Breast epithelium (tissue), 4 donors: ENCODE measurements around the gene MRPL21. TPM values are rescaled to one million over a fixed set of nuclear protein-coding genes. Genes with fewer than 3 reads are reported as not detected.
A peak's percentile ranks its signal among the peaks of the same experiment; 100 is the strongest.
"Not testable (repeated sequence)": the region's sequence is repeated elsewhere in the genome, so short reads cannot be mapped to it uniquely, and the experiment has no call there.

Experiments
- DNase-seq, 2 donors: peaks; one replicate each; pipeline ENCODE4 v3.0.0-alpha.2; 2019; ENCODE audit warnings: low spot score in 2 of 2
- H3K27ac ChIP-seq, 2 donors: fragments of 200-600 bp; sonication (generic) in 1 of 2; one replicate each; pipeline ENCODE4 v1.5.1; 2016 to 2019; ENCODE audit warnings: mild to moderate bottlenecking in 1 of 2
- H3K27me3 ChIP-seq, 2 donors: fragments of 200-600 bp; sonication (generic) in 1 of 2; one replicate each; pipeline versions ENCODE4 v1.5.1 to v1.6.0; 2017 to 2019; ENCODE audit warnings: control low read depth in 1 of 2, mild to moderate bottlenecking in 1 of 2
- H3K36me3 ChIP-seq: fragments of 200-600 bp; one replicate; pipeline ENCODE4 v1.5.1; 2019
- H3K4me1 ChIP-seq, 2 donors: fragments of 200-600 bp; sonication (generic); one replicate each; pipeline ENCODE4 v1.5.1; 2016 to 2019; ENCODE audit warnings: control low read depth in 1 of 2
- H3K4me3 ChIP-seq, 3 donors: fragments of 200-600 bp; sonication (generic); 1 replicate in 2 of 3; 2 replicates in 1 of 3; pipeline ENCODE4 v1.5.1; 2016 to 2019; ENCODE audit warnings: mild to moderate bottlenecking in 3 of 3, moderate library complexity in 2 of 3
- H3K9me3 ChIP-seq, 2 donors: fragments of 200-600 bp; sonication (generic) in 1 of 2; one replicate each; pipeline ENCODE4 v1.5.1; 2016 to 2019; ENCODE audit warnings: control low read depth in 1 of 2
- POLR2A ChIP-seq: fragments of 450-650 bp; IDR thresholded peaks from one replicate; pipeline ENCODE4 v1.6.1; 2016; ENCODE audit warnings: antibody characterized with exemption, mild to moderate bottlenecking, moderate library complexity
- POLR2AphosphoS5 ChIP-seq, 3 donors: sonication (generic); formaldehyde crosslinking; IDR thresholded peaks; one replicate each; pipeline ENCODE4 v1.6.1; 2017; ENCODE audit warnings: antibody characterized with exemption in 3 of 3
- intact Hi-C: fragments of 100-400 bp; cut with DNase I; formaldehyde crosslinking; loops from one replicate; pipeline ENCODE4 v1.15.1; 2023; ENCODE audit warnings: low total_unique reads
- total RNA-seq, 3 donors: library from RNA; depleted of rRNA; stranded (reverse); fragments of >200 nt; gene quantifications; one replicate each; pipeline ENCODE4 v1.1.0, GENCODE V29; 2016
- TF ChIP-seq, protein P1 (sequence below), 3 donors: fragments of 450-650 bp; IDR thresholded peaks; one replicate each; pipeline ENCODE4 v1.5.1; 2016 to 2017; ENCODE audit warnings: antibody characterized with exemption in 3 of 3, mild to moderate bottlenecking in 3 of 3, moderate library complexity in 3 of 3

Gene MRPL21
- total RNA-seq, 3 donors from 2014 or later: 44.3 to 89.1 (median 51.7) TPM

GRCh38 chr11:68890490-68891231, 13.0 kb downstream of the MRPL21 start:
- Histone ChIP-seq H3K27me3 (no peaks in the 10 kb centered on the region), H3K27ac (peak overlapping the region; percentile 68 to 91), H3K4me3 (peak overlapping the region in 1 of 3 donors; percentile 31), H3K4me1 (peaks cover 6 to 11% of the 10 kb centered on the region in 2 donors), H3K9me3 (no peaks in the 10 kb centered on the region), H3K36me3 (no peaks in the 10 kb centered on the region)
- DNase-seq: peak; percentile 67 to 90
- intact Hi-C loops: no loop called here
- peak; percentile 36 to 72 (median 65) for TF ChIP-seq POLR2AphosphoS5 (IDR thresholded peaks at IDR 0.05)
- no peak for TF ChIP-seq POLR2A
- TF ChIP-seq, protein P1, sequence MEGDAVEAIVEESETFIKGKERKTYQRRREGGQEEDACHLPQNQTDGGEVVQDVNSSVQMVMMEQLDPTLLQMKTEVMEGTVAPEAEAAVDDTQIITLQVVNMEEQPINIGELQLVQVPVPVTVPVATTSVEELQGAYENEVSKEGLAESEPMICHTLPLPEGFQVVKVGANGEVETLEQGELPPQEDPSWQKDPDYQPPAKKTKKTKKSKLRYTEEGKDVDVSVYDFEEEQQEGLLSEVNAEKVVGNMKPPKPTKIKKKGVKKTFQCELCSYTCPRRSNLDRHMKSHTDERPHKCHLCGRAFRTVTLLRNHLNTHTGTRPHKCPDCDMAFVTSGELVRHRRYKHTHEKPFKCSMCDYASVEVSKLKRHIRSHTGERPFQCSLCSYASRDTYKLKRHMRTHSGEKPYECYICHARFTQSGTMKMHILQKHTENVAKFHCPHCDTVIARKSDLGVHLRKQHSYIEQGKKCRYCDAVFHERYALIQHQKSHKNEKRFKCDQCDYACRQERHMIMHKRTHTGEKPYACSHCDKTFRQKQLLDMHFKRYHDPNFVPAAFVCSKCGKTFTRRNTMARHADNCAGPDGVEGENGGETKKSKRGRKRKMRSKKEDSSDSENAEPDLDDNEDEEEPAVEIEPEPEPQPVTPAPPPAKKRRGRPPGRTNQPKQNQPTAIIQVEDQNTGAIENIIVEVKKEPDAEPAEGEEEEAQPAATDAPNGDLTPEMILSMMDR (IDR thresholded peaks at IDR 0.05): no peak

- TF ChIP-seq, protein P1 (IDR thresholded peaks at IDR 0.05): peak in 1 of 3 donors; percentile 31
- TF ChIP-seq POLR2AphosphoS5 (IDR thresholded peaks at IDR 0.05): no peak
- no peak for TF ChIP-seq POLR2A
- intact Hi-C loops: no loop called here
- no peak for DNase-seq
- Histone ChIP-seq H3K27ac (peak overlapping the region; percentile 67 to 91), H3K4me1 (peaks cover 6 to 11% of the 10 kb centered on the region in 2 donors), H3K27me3 (no peaks in the 10 kb centered on the region), H3K4me3 (no peak overlapping the region), H3K36me3 (no peaks in the 10 kb centered on the region), H3K9me3 (no peaks in the 10 kb centered on the region)
Observed at GRCh38 chr11:68889948-68890446, 13.6 kb downstream of the MRPL21 start.

- H3K4me3 ChIP-seq, DNase-seq, H3K9me3 ChIP-seq, intact Hi-C loops, H3K27ac ChIP-seq, H3K4me1 ChIP-seq, H3K36me3 ChIP-seq, H3K27me3 ChIP-seq: not testable (repeated sequence)
Observed at GRCh38 chr11:68884827-68885226, 18.8 kb downstream of the MRPL21 start.

GRCh38 chr11:68882391-68882790, 21.2 kb downstream of the MRPL21 start:
- no peaks in the 10 kb centered on the region for H3K27me3 ChIP-seq
- no peak overlapping the region for H3K27ac ChIP-seq
- TF ChIP-seq, protein P1 (IDR thresholded peaks at IDR 0.05): no peak
- no peak for TF ChIP-seq POLR2AphosphoS5 (IDR thresholded peaks at IDR 0.05)
- no peak for TF ChIP-seq POLR2A
- intact Hi-C loops: no loop called here
- H3K9me3 ChIP-seq: no peaks in the 10 kb centered on the region
- no peak overlapping the region for H3K4me3 ChIP-seq
- no peaks in the 10 kb centered on the region for H3K4me1 ChIP-seq
- H3K36me3 ChIP-seq: no peaks in the 10 kb centered on the region
- DNase-seq: no peak

GRCh38 chr11:68881320-68881719, 22.3 kb downstream of the MRPL21 start:
- Histone ChIP-seq H3K27me3 (no peaks in the 10 kb centered on the region), H3K36me3 (no peaks in the 10 kb centered on the region), H3K4me1 (no peaks in the 10 kb centered on the region), H3K4me3 (no peak overlapping the region), H3K27ac (no peak overlapping the region), H3K9me3 (no peaks in the 10 kb centered on the region)
- intact Hi-C loops: no loop called here
- TF ChIP-seq, protein P1 (IDR thresholded peaks at IDR 0.05): no peak
- no peak for TF ChIP-seq POLR2A
- no peak for TF ChIP-seq POLR2AphosphoS5 (IDR thresholded peaks at IDR 0.05)
- DNase-seq: no peak
